Measurements from ENCODE around the gene NPFFR1. TPM values are rescaled to one million over a fixed set of nuclear protein-coding genes. Genes with fewer than 3 reads are reported as not detected.

NPFFR1 gene
- total and polyA plus RNA-seq, 2 experiments from 2014 or later, result not detected

DNA sequence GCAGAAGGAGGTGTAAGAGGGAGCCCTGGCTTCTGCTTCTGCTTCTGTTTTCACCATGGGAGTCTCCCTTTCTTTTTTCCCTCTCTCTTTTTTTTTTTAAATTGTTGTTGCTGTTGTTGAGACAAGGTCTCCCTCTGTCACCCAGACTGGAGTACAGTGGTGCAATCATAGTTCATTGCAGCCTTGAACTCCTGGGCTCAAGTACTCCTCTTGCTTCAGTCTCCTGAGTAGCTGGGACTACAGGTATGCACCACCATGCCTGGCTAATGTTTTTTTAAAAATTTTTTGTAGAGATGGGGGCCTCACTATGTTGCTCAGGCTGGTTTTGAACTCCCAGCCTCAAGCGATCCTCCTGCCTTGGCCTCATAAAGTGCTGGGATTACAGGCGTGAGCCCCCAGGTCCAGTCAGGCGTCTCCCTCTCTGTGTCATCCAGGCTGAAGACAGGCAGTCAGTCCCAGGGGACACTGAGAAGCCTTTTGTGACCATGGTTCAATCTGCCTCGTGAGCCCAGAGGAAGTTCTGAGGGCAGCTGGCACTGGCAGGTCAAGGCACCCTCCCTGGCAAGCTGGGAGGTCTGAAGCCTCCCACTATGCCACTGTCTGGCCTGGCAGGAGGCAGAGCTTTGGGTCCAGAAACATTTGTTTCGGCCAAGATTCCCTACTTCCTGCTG lies 33.6 kb upstream of the NPFFR1 start:
- Histone ChIP-seq H3K4me3 (no peak overlapping the region), H3K79me2 (no peaks in the 10 kb centered on the region), H3K36me3 (replicated peaks; ENCODE audit: insufficient read depth, low read depth) (no peaks in the 10 kb centered on the region), H3K9me2 (replicated peaks; ENCODE audit: insufficient read depth) (no peaks in the 10 kb centered on the region), H3K27me3 (no peaks in the 10 kb centered on the region), H3K4me2 (no peak overlapping the region), H3K9me3 (ENCODE audit: low read depth) (no peaks in the 10 kb centered on the region), H3K4me1 (ENCODE audit: insufficient read depth) (no peaks in the 10 kb centered on the region), H4K20me1 (ENCODE audit: insufficient read depth, poor library complexity, severe bottlenecking) (no peaks in the 10 kb centered on the region), H2AFZ (no peak overlapping the region), H3K27ac (no peak overlapping the region)
- TF ChIP-seq, protein P1, sequence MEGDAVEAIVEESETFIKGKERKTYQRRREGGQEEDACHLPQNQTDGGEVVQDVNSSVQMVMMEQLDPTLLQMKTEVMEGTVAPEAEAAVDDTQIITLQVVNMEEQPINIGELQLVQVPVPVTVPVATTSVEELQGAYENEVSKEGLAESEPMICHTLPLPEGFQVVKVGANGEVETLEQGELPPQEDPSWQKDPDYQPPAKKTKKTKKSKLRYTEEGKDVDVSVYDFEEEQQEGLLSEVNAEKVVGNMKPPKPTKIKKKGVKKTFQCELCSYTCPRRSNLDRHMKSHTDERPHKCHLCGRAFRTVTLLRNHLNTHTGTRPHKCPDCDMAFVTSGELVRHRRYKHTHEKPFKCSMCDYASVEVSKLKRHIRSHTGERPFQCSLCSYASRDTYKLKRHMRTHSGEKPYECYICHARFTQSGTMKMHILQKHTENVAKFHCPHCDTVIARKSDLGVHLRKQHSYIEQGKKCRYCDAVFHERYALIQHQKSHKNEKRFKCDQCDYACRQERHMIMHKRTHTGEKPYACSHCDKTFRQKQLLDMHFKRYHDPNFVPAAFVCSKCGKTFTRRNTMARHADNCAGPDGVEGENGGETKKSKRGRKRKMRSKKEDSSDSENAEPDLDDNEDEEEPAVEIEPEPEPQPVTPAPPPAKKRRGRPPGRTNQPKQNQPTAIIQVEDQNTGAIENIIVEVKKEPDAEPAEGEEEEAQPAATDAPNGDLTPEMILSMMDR (IDR thresholded peaks at IDR 0.05; ENCODE audit: poor library complexity), result no peak
- TF ChIP-seq EZH2 (IDR thresholded peaks at IDR 0.05; ENCODE audit: borderline replicate concordance) (no peak), EZH2phosphoT487 (IDR thresholded peaks at IDR 0.05; ENCODE audit: low read depth, severe bottlenecking, unreplicated experiment) (no peak)
- no peak for DNase-seq (ENCODE audit: low spot score)
- 91% methylated on average over 5 of the region's 5 CpGs for WGBS (ENCODE audit: low lambda C conversion rate, missing lambda C conversion rate)

DNA sequence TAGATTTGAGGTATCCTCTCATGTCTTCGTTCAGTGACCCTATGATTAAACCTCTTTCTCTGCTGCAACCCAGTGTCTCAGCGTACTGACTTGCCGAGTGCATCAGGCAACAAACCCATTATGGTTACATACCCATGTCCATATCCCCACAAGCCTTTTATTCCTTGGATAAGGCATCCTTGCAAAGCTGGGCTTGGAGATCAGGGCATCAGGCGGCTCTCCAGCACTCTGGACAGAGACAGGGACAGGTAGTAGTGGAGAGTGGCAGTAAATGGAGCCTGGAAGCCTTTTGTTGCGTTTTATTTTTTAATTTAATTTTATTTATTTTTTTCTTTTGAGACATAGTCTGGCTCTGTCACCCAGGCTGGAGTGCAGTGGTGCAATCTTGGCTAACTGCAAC lies 32.0 kb upstream of the NPFFR1 start:
- Histone ChIP-seq H2AFZ (no peak overlapping the region), H3K27ac (no peak overlapping the region), H3K4me2 (no peak overlapping the region), H3K36me3 (replicated peaks; ENCODE audit: insufficient read depth, low read depth) (no peaks in the 10 kb centered on the region), H3K79me2 (no peaks in the 10 kb centered on the region), H3K27me3 (no peaks in the 10 kb centered on the region), H4K20me1 (ENCODE audit: insufficient read depth, poor library complexity, severe bottlenecking) (no peaks in the 10 kb centered on the region), H3K9me3 (ENCODE audit: low read depth) (no peaks in the 10 kb centered on the region), H3K9me2 (replicated peaks; ENCODE audit: insufficient read depth) (no peaks in the 10 kb centered on the region), H3K4me3 (no peak overlapping the region), H3K4me1 (ENCODE audit: insufficient read depth) (no peaks in the 10 kb centered on the region)
- DNase-seq (ENCODE audit: low spot score), result no peak
- TF ChIP-seq EZH2 (IDR thresholded peaks at IDR 0.05; ENCODE audit: borderline replicate concordance), result no peak
- no peak for TF ChIP-seq EZH2phosphoT487 (IDR thresholded peaks at IDR 0.05; ENCODE audit: low read depth, severe bottlenecking, unreplicated experiment)
- TF ChIP-seq, protein P1 (IDR thresholded peaks at IDR 0.05; ENCODE audit: poor library complexity), result no peak
- WGBS (ENCODE audit: low lambda C conversion rate, missing lambda C conversion rate), result 93% methylated on average over 5 of the region's 5 CpGs

DNA sequence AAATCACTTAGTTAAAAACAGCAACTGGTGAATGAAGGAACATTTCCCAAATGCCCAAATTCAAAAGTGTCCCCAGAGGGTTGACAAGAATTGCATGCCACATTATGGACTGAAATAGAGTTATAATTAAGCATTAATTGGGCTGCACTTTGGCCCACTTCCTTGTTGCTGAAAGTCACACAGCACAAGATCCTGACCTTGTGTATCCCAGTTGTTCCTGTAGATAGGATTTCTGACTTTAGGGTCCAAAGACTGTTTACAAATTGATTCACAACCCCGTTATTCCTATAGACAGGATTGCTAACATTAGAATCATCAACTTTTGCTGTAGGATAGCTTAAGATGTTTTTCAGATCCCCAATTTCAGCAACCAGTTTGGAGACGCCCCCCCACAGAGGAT lies 31.5 kb upstream of the NPFFR1 start:
- no peaks in the 10 kb centered on the region for H3K27me3 ChIP-seq
- H4K20me1 ChIP-seq (ENCODE audit: insufficient read depth, poor library complexity, severe bottlenecking), result no peaks in the 10 kb centered on the region
- no peak overlapping the region for H3K27ac ChIP-seq
- TF ChIP-seq EZH2 (IDR thresholded peaks at IDR 0.05; ENCODE audit: borderline replicate concordance), result no peak
- TF ChIP-seq EZH2phosphoT487 (IDR thresholded peaks at IDR 0.05; ENCODE audit: low read depth, severe bottlenecking, unreplicated experiment), result no peak
- TF ChIP-seq, protein P1 (IDR thresholded peaks at IDR 0.05; ENCODE audit: poor library complexity), result no peak
- no peaks in the 10 kb centered on the region for H3K4me1 ChIP-seq (ENCODE audit: insufficient read depth)
- no peaks in the 10 kb centered on the region for H3K36me3 ChIP-seq (replicated peaks; ENCODE audit: insufficient read depth, low read depth)
- no peaks in the 10 kb centered on the region for H3K9me3 ChIP-seq (ENCODE audit: low read depth)
- no peak overlapping the region for H2AFZ ChIP-seq
- no peak overlapping the region for H3K4me3 ChIP-seq
- WGBS (ENCODE audit: low lambda C conversion rate, missing lambda C conversion rate), result 70% methylated on average over 2 of the region's 2 CpGs
- no peak overlapping the region for H3K4me2 ChIP-seq
- no peaks in the 10 kb centered on the region for H3K9me2 ChIP-seq (replicated peaks; ENCODE audit: insufficient read depth)
- no peak for DNase-seq (ENCODE audit: low spot score)
- no peaks in the 10 kb centered on the region for H3K79me2 ChIP-seq
